BJ (cell line): ENCODE results near the gene PACS1. TPM values are rescaled to one million over a fixed set of nuclear protein-coding genes. Genes with fewer than 3 reads are reported as not detected.

Experiments
- CTCF ChIA-PET: fragments of 350-600 bp; formaldehyde crosslinking; extraction: SDS; loops from one replicate; lab custom pipeline; 2021; ENCODE audit warnings: antibody characterized with exemption, inconsistent platforms; lab: Yijun Ruan, JAX
- POLR2A ChIA-PET: fragments of 300-600 bp; sonication (Branson Sonifier 250); formaldehyde crosslinking; extraction: SDS; loops from one replicate; lab custom pipeline; 2021; ENCODE audit warnings: antibody characterized with exemption; lab: Charles Lee
- DNase-seq: peaks from one replicate; pipeline ENCODE4 v3.0.0-alpha.2; 2011; ENCODE audit warnings: low read depth
- H3K27me3 ChIP-seq: 2 replicates; pipeline ENCODE4 v1.6.0; 2011; ENCODE audit warnings: low read length; ENCODE audit not compliant: control insufficient read depth, insufficient read depth
- H3K36me3 ChIP-seq: 2 replicates; pipeline ENCODE4 v1.5.1; 2011; ENCODE audit warnings: low read length; ENCODE audit not compliant: control insufficient read depth, insufficient read depth
- H3K4me3 ChIP-seq: 2 replicates; pipeline ENCODE4 v1.5.1; 2011; ENCODE audit warnings: low read depth, mild to moderate bottlenecking, control low read depth, low read length
- CTCF ChIP-seq: IDR thresholded peaks from 2 replicates; pipeline ENCODE4 v1.5.1; 2011; ENCODE audit warnings: low read depth, mild to moderate bottlenecking, control low read depth, inconsistent platforms, low read length, moderate library complexity; ENCODE audit not compliant: insufficient read depth
- polyA plus RNA-seq: library from polyadenylated mRNA; depleted of rRNA; stranded (reverse); fragments of >200 nt; gene quantifications from 2 replicates; pipeline ENCODE4 v1.2.3, GENCODE V29; 2011

The PACS1 gene
- polyA plus RNA-seq, 1 experiment, result 34.3 TPM

- no peaks in the 10 kb centered on the region for H3K27me3 ChIP-seq
- TF ChIP-seq CTCF, result no peak
- no peak for DNase-seq
- POLR2A ChIA-PET, result no interaction called here
- CTCF ChIA-PET, result interaction anchor here (2.8 kb wide), 1 partner anchor 18 kb away, joined by 12 read pairs; no protein-coding TSS in a partner anchor
- peaks cover 27% of the 10 kb centered on the region for H3K36me3 ChIP-seq
- no peak overlapping the region for H3K4me3 ChIP-seq
These were observed 170.1 kb downstream of the PACS1 start for GRCh38 chr11:66239998-66240780.

DNA sequence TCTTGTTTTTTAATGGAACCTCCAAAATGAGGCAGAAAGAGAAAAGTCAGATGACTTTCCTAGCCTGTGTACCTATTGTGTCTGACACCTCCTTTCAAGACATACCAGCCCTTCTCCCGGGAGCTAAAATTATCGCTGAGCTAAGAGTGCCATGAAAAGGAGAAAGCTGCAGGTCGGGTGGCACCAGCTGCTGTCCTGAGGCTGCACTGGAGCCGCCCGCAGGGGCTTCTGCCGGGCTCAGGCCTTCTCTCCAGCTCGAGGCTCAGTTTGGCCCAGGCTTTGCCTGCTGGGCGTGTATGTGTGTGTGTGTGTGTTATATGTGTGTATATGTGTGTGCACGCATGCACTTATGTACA, 170.7 kb downstream of the PACS1 start:
- ChIA-PET POLR2A (no interaction called here), CTCF (interaction anchor here (1.0 to 2.8 kb wide), 2 partner anchors 10 to 18 kb away, joined by 3 to 12 read pairs; no protein-coding TSS in a partner anchor)
- H3K4me3 ChIP-seq, result no peak overlapping the region
- H3K36me3 ChIP-seq, result peaks cover 23% of the 10 kb centered on the region
- DNase-seq, result no peak
- no peak for TF ChIP-seq CTCF
- no peaks in the 10 kb centered on the region for H3K27me3 ChIP-seq

GRCh38 chr11:66242095-66242765, 172.2 kb downstream of the PACS1 start:
- no peak for TF ChIP-seq CTCF
- DNase-seq, result no peak
- Histone ChIP-seq H3K36me3 (peaks cover 21% of the 10 kb centered on the region), H3K4me3 (no peak overlapping the region), H3K27me3 (no peaks in the 10 kb centered on the region)
- CTCF ChIA-PET, result interaction anchor here (0.7 to 2.8 kb wide), 4 partner anchors 8 to 1818 kb away, joined by 3 to 12 read pairs (median 4); no protein-coding TSS in a partner anchor
- POLR2A ChIA-PET, result no interaction called here

GRCh38 chr11:66243782-66244535, 173.9 kb downstream of the PACS1 start:
- H3K4me3 ChIP-seq, result no peak overlapping the region
- ChIA-PET CTCF (interaction anchor here (1.1 to 2.3 kb wide), 2 partner anchors 9 to 21 kb away, joined by 4 to 6 read pairs; no protein-coding TSS in a partner anchor), POLR2A (no interaction called here)
- H3K36me3 ChIP-seq, result peaks cover 17% of the 10 kb centered on the region
- no peak for DNase-seq
- H3K27me3 ChIP-seq, result no peaks in the 10 kb centered on the region
- TF ChIP-seq CTCF, result no peak
